Nephron (organoid): ENCODE data around the gene LTA.

ENCODE experiments used
- H3K27ac Mint-ChIP-seq, 3 experiments: 2 replicates each; pipeline ENCODE4 v1.8.0; 2020; ENCODE audit warnings: mixed read lengths in 3 of 3, mild to moderate bottlenecking in 2 of 3, moderate library complexity in 1 of 3
- H3K27me3 Mint-ChIP-seq: 2 replicates; pipeline ENCODE4 v1.8.0; 2021; ENCODE audit warnings: low read depth, mild to moderate bottlenecking, moderate library complexity, mixed read lengths
- H3K36me3 Mint-ChIP-seq: 2 replicates; pipeline ENCODE4 v1.8.0; 2020; ENCODE audit warnings: low read depth, mixed read lengths
- H3K4me1 Mint-ChIP-seq: 2 replicates; pipeline ENCODE4 v1.8.0; 2020; ENCODE audit warnings: mixed read lengths
- H3K4me3 Mint-ChIP-seq, 3 experiments: 2 replicates each; pipeline ENCODE4 v1.8.0; 2020; ENCODE audit warnings: mild to moderate bottlenecking in 3 of 3, mixed read lengths in 3 of 3, moderate library complexity in 2 of 3
- H3K9me3 Mint-ChIP-seq: 2 replicates; pipeline ENCODE4 v1.8.0; 2020; ENCODE audit warnings: mixed read lengths
- TF ChIP-seq, protein P1 (sequence below), 3 experiments: fragments of 200-600 bp; sonication (generic); IDR thresholded peaks; one replicate each; pipeline ENCODE4 v1.5.0; 2021; ENCODE audit warnings: antibody characterized with exemption in 3 of 3; ENCODE audit not compliant: unreplicated experiment in 3 of 3

LTA gene

DNA sequence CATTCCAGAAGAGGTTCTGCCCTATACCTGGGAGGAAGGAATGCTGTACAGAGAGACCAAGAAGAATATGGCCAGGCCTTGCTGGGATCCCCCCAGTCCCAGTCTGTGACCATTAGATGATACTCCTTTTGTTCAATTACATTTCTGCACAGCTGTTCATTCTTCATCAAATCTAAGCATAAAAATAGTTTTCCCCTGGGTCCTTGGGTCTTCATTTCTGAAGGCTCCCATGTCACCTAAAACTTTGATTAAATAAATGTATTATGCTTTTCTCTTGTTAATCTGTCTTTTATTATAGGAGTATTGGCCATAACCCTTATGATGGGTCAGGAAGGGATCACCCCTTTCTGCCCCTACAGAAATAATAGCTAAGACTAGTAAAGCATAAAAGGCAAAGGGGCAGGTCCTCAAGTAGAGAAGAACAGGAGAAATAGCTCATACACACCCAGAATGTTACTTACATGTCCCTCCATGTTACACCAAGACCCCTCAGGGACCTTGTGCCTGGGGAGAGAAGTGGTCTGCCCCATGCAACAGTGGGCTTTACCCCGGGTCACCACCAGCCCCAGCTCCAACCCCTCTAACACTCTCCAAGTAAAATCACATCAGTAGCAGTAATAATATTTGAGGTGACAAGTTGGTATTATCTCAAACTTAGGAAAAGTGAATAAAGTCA lies 2.1 kb upstream of the LTA start:
- peaks cover 21% of the 10 kb centered on the region for H3K27me3 Mint-ChIP-seq
- TF ChIP-seq, protein P1, sequence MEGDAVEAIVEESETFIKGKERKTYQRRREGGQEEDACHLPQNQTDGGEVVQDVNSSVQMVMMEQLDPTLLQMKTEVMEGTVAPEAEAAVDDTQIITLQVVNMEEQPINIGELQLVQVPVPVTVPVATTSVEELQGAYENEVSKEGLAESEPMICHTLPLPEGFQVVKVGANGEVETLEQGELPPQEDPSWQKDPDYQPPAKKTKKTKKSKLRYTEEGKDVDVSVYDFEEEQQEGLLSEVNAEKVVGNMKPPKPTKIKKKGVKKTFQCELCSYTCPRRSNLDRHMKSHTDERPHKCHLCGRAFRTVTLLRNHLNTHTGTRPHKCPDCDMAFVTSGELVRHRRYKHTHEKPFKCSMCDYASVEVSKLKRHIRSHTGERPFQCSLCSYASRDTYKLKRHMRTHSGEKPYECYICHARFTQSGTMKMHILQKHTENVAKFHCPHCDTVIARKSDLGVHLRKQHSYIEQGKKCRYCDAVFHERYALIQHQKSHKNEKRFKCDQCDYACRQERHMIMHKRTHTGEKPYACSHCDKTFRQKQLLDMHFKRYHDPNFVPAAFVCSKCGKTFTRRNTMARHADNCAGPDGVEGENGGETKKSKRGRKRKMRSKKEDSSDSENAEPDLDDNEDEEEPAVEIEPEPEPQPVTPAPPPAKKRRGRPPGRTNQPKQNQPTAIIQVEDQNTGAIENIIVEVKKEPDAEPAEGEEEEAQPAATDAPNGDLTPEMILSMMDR (IDR thresholded peaks at IDR 0.05; ENCODE audit: unreplicated experiment in 3 of 3) = no peak

DNA sequence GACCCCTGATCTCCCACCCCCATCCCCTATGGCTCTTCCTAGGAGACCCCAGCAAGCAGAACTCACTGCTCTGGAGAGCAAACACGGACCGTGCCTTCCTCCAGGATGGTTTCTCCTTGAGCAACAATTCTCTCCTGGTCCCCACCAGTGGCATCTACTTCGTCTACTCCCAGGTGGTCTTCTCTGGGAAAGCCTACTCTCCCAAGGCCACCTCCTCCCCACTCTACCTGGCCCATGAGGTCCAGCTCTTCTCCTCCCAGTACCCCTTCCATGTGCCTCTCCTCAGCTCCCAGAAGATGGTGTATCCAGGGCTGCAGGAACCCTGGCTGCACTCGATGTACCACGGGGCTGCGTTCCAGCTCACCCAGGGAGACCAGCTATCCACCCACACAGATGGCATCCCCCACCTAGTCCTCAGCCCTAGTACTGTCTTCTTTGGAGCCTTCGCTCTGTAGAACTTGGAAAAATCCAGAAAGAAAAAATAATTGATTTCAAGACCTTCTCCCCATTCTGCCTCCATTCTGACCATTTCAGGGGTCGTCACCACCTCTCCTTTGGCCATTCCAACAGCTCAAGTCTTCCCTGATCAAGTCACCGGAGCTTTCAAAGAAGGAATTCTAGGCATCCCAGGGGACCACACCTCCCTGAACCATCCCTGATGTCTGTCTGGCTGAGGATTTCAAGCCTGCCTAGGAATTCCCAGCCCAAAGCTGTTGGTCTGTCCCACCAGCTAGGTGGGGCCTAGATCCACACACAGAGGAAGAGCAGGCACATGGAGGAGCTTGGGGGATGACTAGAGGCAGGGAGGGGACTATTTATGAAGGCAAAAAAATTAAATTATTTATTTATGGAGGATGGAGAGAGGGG lies 1.4 kb downstream of the LTA start:
- no peaks in the 10 kb centered on the region for H3K4me1 Mint-ChIP-seq
- H3K27ac Mint-ChIP-seq = no peak overlapping the region
- H3K27me3 Mint-ChIP-seq = peaks cover 21% of the 10 kb centered on the region
- H3K9me3 Mint-ChIP-seq = no peaks in the 10 kb centered on the region
- TF ChIP-seq, protein P1 (IDR thresholded peaks at IDR 0.05; ENCODE audit: unreplicated experiment in 3 of 3) = no peak
- H3K36me3 Mint-ChIP-seq = no peaks in the 10 kb centered on the region
- no peak overlapping the region for H3K4me3 Mint-ChIP-seq

More for the DNA sequence above, 2.1 kb upstream of the LTA start:
- no peaks in the 10 kb centered on the region for H3K9me3 Mint-ChIP-seq
- H3K27ac Mint-ChIP-seq = no peak overlapping the region
- H3K36me3 Mint-ChIP-seq = no peaks in the 10 kb centered on the region
- H3K4me1 Mint-ChIP-seq = no peaks in the 10 kb centered on the region
- no peak overlapping the region for H3K4me3 Mint-ChIP-seq

DNA sequence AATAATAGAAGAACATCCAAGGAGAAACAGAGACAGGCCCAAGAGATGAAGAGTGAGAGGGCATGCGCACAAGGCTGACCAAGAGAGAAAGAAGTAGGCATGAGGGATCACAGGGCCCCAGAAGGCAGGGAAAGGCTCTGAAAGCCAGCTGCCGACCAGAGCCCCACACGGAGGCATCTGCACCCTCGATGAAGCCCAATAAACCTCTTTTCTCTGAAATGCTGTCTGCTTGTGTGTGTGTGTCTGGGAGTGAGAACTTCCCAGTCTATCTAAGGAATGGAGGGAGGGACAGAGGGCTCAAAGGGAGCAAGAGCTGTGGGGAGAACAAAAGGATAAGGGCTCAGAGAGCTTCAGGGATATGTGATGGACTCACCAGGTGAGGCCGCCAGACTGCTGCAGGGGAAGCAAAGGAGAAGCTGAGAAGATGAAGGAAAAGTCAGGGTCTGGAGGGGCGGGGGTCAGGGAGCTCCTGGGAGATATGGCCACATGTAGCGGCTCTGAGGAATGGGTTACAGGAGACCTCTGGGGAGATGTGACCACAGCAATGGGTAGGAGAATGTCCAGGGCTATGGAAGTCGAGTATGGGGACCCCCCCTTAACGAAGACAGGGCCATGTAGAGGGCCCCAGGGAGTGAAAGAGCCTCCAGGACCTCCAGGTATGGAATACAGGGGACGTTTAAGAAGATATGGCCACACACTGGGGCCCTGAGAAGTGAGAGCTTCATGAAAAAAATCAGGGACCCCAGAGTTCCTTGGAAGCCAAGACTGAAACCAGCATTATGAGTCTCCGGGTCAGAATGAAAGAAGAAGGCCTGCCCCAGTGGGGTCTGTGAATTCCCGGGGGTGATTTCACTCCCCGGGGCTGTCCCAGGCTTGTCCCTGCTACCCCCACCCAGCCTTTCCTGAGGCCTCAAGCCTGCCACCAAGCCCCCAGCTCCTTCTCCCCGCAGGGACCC lies 2.3 kb downstream of the LTA start:
- H3K27ac Mint-ChIP-seq = no peak overlapping the region
- H3K4me1 Mint-ChIP-seq = no peaks in the 10 kb centered on the region
- TF ChIP-seq, protein P1 (IDR thresholded peaks at IDR 0.05; ENCODE audit: unreplicated experiment in 3 of 3) = no peak
- no peaks in the 10 kb centered on the region for H3K36me3 Mint-ChIP-seq
- H3K9me3 Mint-ChIP-seq = no peaks in the 10 kb centered on the region
- no peak overlapping the region for H3K4me3 Mint-ChIP-seq
- H3K27me3 Mint-ChIP-seq = peaks cover 18% of the 10 kb centered on the region

DNA sequence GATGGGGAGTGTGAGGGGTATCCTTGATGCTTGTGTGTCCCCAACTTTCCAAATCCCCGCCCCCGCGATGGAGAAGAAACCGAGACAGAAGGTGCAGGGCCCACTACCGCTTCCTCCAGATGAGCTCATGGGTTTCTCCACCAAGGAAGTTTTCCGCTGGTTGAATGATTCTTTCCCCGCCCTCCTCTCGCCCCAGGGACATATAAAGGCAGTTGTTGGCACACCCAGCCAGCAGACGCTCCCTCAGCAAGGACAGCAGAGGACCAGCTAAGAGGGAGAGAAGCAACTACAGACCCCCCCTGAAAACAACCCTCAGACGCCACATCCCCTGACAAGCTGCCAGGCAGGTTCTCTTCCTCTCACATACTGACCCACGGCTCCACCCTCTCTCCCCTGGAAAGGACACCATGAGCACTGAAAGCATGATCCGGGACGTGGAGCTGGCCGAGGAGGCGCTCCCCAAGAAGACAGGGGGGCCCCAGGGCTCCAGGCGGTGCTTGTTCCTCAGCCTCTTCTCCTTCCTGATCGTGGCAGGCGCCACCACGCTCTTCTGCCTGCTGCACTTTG lies 3.3 kb downstream of the LTA start, which contains the start of gene TNF:
TSS of gene TNF (plus strand) at position 231 of the 567 bp plus-strand sequence. CDS start at position 408, 177 bp downstream.
- H3K27me3 Mint-ChIP-seq = peaks cover 21% of the 10 kb centered on the region
- peaks cover 2% of the 10 kb centered on the region for H3K4me1 Mint-ChIP-seq
- no peaks in the 10 kb centered on the region for H3K9me3 Mint-ChIP-seq
- no peak within 1 kb of the TSS for H3K27ac Mint-ChIP-seq
- H3K4me3 Mint-ChIP-seq = peak within 1 kb of the TSS in 1 of 3 experiments; percentile 2
- H3K36me3 Mint-ChIP-seq = no peaks in the 10 kb centered on the region
- TF ChIP-seq, protein P1 (IDR thresholded peaks at IDR 0.05; ENCODE audit: unreplicated experiment in 3 of 3) = no peak

DNA sequence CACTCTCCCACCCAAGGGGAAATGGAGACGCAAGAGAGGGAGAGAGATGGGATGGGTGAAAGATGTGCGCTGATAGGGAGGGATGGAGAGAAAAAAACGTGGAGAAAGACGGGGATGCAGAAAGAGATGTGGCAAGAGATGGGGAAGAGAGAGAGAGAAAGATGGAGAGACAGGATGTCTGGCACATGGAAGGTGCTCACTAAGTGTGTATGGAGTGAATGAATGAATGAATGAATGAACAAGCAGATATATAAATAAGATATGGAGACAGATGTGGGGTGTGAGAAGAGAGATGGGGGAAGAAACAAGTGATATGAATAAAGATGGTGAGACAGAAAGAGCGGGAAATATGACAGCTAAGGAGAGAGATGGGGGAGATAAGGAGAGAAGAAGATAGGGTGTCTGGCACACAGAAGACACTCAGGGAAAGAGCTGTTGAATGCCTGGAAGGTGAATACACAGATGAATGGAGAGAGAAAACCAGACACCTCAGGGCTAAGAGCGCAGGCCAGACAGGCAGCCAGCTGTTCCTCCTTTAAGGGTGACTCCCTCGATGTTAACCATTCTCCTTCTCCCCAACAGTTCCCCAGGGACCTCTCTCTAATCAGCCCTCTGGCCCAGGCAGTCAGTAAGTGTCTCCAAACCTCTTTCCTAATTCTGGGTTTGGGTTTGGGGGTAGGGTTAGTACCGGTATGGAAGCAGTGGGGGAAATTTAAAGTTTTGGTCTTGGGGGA lies 4.0 kb downstream of the LTA start:
- peak overlapping the region in 1 of 3 experiments; percentile 2 for H3K4me3 Mint-ChIP-seq
- H3K4me1 Mint-ChIP-seq = peaks cover 8% of the 10 kb centered on the region
- H3K27me3 Mint-ChIP-seq = peaks cover 21% of the 10 kb centered on the region
- H3K36me3 Mint-ChIP-seq = no peaks in the 10 kb centered on the region
- TF ChIP-seq, protein P1 (IDR thresholded peaks at IDR 0.05; ENCODE audit: unreplicated experiment in 3 of 3) = no peak
- no peak overlapping the region for H3K27ac Mint-ChIP-seq
- no peaks in the 10 kb centered on the region for H3K9me3 Mint-ChIP-seq
